Ectodermal cell (in vitro differentiated cells): ENCODE results near the gene CHRNG.
"Not testable (repeated sequence)": the region's sequence is repeated elsewhere in the genome, so short reads cannot be mapped to it uniquely, and the experiment has no call there.

Source experiments
- H3K27ac ChIP-seq: 2 replicates; pipeline ENCODE4 v1.7.0; 2013; ENCODE audit warnings: mild to moderate bottlenecking, low read depth, low read length; ENCODE audit not compliant: insufficient read depth, poor library complexity, severe bottlenecking
- H3K27me3 ChIP-seq: 2 replicates; pipeline ENCODE4 v1.7.0; 2013; ENCODE audit warnings: mild to moderate bottlenecking, low read length; ENCODE audit not compliant: insufficient read depth, control insufficient read depth, poor library complexity, severe bottlenecking
- H3K36me3 ChIP-seq: one replicate; pipeline ENCODE4 v1.7.0; 2013; ENCODE audit warnings: low read length; ENCODE audit not compliant: control insufficient read depth, insufficient read depth
- H3K4me1 ChIP-seq: one replicate; pipeline ENCODE4 v1.7.0; 2013; ENCODE audit warnings: low read length; ENCODE audit not compliant: control insufficient read depth, insufficient read depth
- H3K4me3 ChIP-seq: 2 replicates; pipeline ENCODE4 v1.7.0; 2013; ENCODE audit warnings: low read depth, low read length, control low read depth; ENCODE audit not compliant: insufficient read depth
- H3K9me3 ChIP-seq: 2 replicates; pipeline ENCODE4 v1.7.0; 2013; ENCODE audit warnings: mild to moderate bottlenecking, low read length, moderate library complexity; ENCODE audit not compliant: control insufficient read depth
- WGBS, 2 experiments: methylation state at CpG; one replicate each; pipeline ENCODE4 v1.1.7; 2013; ENCODE audit warnings: missing lambda C conversion rate in 2 of 2; 5-methylcytosine and 5-hydroxymethylcytosine counted together

CHRNG gene

DNA sequence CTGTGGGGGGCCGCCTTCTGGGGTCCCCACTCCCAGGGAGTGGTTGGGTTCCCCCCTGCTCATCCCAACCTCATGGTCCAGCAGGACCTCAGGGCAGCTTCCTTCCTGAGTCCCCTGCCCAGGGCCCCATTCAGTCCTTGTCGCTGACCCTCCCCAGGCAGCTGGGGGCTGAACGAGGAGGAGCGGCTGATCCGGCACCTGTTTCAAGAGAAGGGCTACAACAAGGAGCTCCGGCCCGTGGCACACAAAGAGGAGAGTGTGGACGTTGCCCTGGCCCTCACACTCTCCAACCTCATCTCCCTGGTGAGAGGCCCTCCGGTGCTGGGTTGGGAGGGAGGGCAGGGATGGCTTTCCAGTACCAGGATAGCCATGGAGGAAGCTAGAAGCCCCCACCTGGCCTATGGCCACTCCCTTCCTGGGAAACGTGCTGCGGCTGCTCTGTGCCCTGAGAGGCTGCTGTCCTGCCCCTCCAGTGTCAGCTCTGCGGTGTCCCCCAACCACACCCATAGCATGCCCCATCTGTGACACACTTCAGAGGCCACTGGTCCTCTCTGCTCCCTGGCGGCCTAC is 13.0 kb upstream of the CHRNG start:
- Histone ChIP-seq H3K9me3 (no peaks in the 10 kb centered on the region), H3K4me1 (peaks cover 8% of the 10 kb centered on the region), H3K27me3 (peaks cover 43% of the 10 kb centered on the region), H3K27ac (no peak overlapping the region), H3K4me3 (no peak overlapping the region), H3K36me3 (no peaks in the 10 kb centered on the region)
- WGBS, 2 experiments = 68 to 70% methylated on average over 13 of the region's 13 CpGs

DNA sequence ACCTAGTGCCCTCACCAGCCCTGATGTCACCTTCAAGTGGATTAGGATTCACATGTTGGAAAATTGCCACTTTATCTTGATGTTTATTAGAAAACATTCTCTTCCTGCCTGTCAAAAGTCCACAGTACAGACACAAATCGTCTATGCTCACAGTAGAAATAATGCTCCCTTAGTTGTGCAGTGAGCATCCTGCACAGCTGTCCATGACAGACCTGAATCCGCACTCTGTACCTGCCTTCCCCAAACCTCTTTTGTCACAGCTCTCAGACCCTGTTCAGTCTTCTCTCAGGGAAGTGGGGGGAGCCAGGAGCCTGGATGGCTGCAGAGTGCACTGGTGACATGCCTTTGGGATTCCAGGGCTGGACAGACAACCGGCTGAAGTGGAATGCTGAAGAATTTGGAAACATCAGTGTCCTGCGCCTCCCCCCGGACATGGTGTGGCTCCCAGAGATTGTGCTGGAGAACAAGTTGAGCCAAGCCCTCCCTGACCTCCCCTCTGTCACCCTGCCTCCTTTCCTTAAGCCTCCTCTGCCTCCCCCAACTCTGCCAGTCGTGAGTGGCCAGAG is 11.5 kb upstream of the CHRNG start:
- WGBS, 2 experiments = 87 to 92% methylated on average over 6 of the region's 6 CpGs

DNA sequence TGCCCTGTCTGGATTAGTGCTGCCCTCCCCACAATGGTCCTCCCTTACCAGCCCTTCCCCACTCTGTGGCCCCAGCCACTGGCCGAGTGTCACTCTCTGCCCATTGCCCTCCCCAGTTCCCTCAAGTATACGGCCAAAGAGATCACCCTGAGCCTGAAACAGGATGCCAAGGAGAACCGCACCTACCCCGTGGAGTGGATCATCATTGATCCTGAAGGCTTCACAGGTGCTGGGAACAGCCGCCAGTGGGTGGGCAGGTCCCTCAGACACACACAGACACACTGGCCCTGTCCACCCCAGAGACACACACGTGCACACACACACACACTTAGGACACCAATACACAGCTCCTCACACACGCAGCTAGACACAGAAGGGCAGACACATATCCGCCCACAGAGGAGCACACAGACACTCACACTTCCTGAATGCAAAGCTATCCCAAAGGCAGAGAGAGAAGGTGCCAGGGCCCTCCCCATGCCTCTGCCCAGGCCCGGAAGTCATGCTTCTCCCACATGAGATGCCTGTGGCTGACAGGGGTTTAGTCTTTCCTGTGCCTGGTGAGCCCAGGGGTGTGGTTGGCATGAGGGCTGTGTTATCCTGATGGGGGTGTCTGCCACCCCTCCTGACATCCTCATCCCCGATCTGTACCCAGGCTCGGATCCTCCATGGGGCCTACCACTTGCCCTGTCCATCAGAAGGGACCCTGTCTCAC is 10.6 kb upstream of the CHRNG start:
- 88% methylated on average over 11 of the region's 11 CpGs for WGBS, 2 experiments

More for the DNA sequence above, 11.5 kb upstream of the CHRNG start:
- peaks cover 7% of the 10 kb centered on the region for H3K4me1 ChIP-seq
- H3K4me3 ChIP-seq = no peak overlapping the region
- H3K9me3 ChIP-seq = no peaks in the 10 kb centered on the region
- no peak overlapping the region for H3K27ac ChIP-seq
- no peaks in the 10 kb centered on the region for H3K36me3 ChIP-seq
- peaks cover 27% of the 10 kb centered on the region for H3K27me3 ChIP-seq

DNA sequence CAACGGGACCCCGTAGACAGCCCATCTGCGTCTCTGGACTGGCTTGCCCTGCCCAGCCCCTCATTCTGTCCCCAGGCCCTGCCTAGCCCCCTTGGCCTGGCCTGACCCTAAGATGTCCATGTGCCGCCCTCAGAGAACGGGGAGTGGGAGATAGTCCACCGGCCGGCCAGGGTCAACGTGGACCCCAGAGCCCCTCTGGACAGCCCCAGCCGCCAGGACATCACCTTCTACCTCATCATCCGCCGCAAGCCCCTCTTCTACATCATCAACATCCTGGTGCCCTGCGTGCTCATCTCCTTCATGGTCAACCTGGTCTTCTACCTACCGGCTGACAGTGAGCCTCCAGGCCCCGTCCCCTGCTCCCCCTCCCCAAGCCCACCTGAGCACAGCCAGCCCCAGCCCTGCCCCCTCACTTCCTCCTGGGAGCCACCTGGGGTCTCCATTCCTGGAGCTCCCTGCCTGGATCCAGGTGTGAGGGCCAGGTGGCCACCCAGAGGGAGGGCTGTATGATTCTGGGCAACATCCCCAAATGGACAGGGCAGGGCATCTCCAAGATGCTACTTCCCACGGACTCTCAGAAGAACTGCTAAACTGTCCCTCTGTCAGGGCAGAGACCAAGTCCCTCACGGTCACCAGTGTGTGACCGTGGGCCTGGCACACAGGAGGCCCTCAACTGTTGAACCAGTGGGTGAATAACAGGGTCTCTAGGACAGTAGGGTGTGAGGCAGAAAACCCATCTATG is 9.5 kb upstream of the CHRNG start:
- 94% methylated on average over 17 of the region's 17 CpGs for WGBS, 2 experiments
- H3K4me1 ChIP-seq = no peaks in the 10 kb centered on the region
- H3K27me3 ChIP-seq = peaks cover 7% of the 10 kb centered on the region
- H3K9me3 ChIP-seq = no peaks in the 10 kb centered on the region
- H3K36me3 ChIP-seq = no peaks in the 10 kb centered on the region
- no peak overlapping the region for H3K4me3 ChIP-seq
- H3K27ac ChIP-seq = no peak overlapping the region

More for the DNA sequence above, 10.6 kb upstream of the CHRNG start:
- Histone ChIP-seq H3K9me3 (no peaks in the 10 kb centered on the region), H3K27ac (no peak overlapping the region), H3K36me3 (no peaks in the 10 kb centered on the region), H3K4me1 (no peaks in the 10 kb centered on the region), H3K27me3 (peaks cover 18% of the 10 kb centered on the region), H3K4me3 (no peak overlapping the region)

DNA sequence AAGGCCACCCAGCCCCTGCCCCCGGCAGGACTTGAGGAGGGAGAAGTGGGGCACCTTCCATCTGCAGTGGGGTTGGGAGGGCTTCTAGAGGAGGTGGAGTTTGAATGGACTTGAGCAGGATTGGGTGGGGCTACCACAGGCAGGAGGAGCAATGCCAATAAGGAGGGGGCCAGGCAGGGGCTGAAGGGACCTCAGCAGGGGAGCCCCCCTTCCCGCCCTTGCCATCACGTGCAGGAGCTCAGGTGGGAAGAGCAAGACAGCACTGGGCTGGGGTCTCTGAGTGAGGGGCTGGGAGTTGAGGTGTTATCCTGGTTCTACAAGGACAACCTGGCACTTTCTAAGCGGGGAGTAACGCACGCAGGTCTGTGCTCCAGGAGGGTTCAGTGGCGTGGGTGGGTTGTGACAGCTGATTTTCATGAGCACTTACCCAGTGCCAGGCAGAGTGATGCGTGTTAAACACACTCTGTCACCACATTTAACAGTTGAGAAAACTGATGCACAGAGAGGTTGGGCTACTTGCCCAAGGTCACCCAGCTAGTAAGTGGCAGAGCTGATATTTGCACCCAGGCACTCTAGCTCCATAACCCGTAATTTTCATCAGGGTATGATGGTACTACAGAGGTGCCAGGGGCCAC is 8.7 kb upstream of the CHRNG start:
- peaks cover 4% of the 10 kb centered on the region for H3K27me3 ChIP-seq
- no peak overlapping the region for H3K27ac ChIP-seq
- no peaks in the 10 kb centered on the region for H3K36me3 ChIP-seq
- H3K9me3 ChIP-seq = no peaks in the 10 kb centered on the region
- H3K4me1 ChIP-seq = no peaks in the 10 kb centered on the region
- 83 to 85% methylated on average over 9 of the region's 9 CpGs for WGBS, 2 experiments
- no peak overlapping the region for H3K4me3 ChIP-seq

DNA sequence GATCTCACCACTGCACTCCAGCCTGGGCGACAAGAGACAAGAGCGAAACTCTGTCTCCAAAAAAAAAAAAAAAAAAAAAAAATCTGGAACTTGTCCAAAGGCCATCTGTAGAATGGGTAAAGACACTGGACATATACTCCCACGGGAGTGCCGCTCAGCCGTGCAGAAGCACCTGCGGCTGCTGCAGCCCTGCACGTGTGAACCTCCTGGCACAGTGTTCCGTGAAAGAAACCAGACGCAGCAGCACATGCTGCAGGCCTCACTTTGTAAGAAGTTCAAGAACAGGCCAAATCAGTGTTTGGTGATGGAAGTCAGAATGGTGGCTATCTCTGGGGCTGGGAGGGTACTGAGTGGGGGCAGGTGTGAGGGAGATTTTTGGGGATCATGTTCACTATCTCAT is 7.1 kb upstream of the CHRNG start:
- H3K4me3 ChIP-seq = no peak overlapping the region
- 88 to 91% methylated on average over 9 of the region's 9 CpGs for WGBS, 2 experiments
- H3K27ac ChIP-seq = no peak overlapping the region
- H3K27me3 ChIP-seq = peaks cover 4% of the 10 kb centered on the region
- H3K9me3 ChIP-seq = no peaks in the 10 kb centered on the region
- no peaks in the 10 kb centered on the region for H3K36me3 ChIP-seq
- no peaks in the 10 kb centered on the region for H3K4me1 ChIP-seq

DNA sequence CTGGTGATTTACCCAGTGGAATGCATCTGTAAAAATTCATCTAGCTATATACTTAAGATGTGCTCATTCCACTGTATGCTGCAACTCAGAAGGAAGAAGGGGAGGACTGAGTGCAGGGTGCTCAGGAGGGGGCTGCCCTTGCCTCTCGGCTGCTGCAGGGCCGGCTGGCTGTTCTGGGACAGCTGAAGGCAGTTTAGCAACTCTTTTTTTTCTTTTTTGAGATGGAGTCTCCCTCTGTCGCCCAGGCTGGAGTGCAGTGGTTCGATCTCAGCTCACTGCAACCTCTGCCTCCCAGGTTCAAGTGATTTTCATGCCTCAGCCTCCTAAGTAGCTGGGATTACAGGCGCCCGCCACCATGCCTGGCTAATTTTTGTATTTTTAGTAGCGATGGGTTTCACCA is 6.7 kb upstream of the CHRNG start:
- not testable (repeated sequence) for H3K4me1 ChIP-seq, H3K27me3 ChIP-seq, H3K36me3 ChIP-seq, H3K4me3 ChIP-seq, H3K27ac ChIP-seq, H3K9me3 ChIP-seq
- WGBS, 2 experiments = 87 to 88% methylated on average over 7 of the region's 7 CpGs

DNA sequence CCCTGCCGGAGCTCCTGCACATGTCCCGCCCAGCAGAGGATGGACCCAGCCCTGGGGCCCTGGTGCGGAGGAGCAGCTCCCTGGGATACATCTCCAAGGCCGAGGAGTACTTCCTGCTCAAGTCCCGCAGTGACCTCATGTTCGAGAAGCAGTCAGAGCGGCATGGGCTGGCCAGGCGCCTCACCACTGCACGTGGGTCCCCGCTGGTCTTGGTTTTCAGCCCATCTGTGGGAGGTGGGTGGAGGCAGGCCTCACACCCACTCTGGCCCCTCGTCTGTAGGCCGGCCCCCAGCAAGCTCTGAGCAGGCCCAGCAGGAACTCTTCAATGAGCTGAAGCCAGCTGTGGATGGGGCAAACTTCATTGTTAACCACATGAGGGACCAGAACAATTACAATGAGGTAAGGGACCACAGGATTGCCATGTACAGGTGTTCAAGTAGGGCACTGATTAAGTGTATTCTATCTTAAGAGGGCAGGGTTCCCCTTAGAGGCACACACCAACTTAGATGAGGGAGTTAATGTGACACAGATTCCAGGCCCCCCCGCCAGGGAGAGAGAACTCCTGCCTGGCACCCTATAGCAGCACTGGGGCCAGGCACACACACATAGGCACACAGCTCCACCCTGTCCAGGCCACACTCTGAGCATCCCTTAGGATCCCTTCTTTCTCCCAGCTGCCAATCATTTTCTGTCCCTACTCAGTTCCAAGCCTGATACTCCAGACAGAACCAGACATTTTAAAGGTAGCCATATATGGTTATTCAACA is 5.4 kb upstream of the CHRNG start:
- WGBS, 2 experiments = 80 to 81% methylated on average over 13 of the region's 13 CpGs
- Histone ChIP-seq H3K4me1 (peaks cover 3% of the 10 kb centered on the region), H3K9me3 (no peaks in the 10 kb centered on the region)

DNA sequence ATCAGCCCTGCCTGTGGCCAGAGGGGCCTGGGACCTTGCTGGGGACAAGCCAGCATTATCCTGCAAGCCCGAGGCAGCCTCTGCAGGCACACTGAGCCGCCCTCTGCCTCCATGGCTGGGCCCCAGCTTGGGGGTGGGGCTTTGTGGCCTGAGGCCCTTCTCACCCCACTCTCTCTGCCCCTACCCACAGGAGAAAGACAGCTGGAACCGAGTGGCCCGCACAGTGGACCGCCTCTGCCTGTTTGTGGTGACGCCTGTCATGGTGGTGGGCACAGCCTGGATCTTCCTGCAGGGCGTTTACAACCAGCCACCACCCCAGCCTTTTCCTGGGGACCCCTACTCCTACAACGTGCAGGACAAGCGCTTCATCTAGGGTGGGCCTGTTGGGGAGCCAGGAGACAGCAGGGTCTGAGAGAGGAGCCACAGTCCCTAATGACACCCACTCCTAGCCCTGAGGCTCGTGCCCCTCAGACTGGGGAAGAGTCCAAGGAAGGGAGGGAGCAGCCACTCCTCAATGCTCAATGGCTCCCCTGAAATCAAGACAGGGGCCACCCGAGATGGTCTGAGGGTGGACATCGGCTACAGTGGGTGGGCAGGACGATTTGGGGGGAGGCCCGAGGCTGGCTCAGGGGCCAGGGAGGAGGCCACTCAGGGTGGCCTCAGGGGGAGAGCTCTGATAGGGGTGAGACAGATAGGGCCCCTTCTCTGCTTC is 4.4 kb upstream of the CHRNG start:
- Histone ChIP-seq H3K9me3 (no peaks in the 10 kb centered on the region), H3K27ac (no peak overlapping the region), H3K4me1 (peaks cover 13% of the 10 kb centered on the region), H3K36me3 (no peaks in the 10 kb centered on the region), H3K4me3 (no peak overlapping the region), H3K27me3 (no peaks in the 10 kb centered on the region)
- 85% methylated on average over 14 of the region's 14 CpGs for WGBS, 2 experiments

More for the DNA sequence above, 5.4 kb upstream of the CHRNG start:
- Histone ChIP-seq H3K4me3 (no peak overlapping the region), H3K27ac (no peak overlapping the region), H3K36me3 (no peaks in the 10 kb centered on the region), H3K27me3 (no peaks in the 10 kb centered on the region)
